MV-4-11 (cell line): ENCODE data around the gene SH3BP4.

Experiments
- DNase-seq: peaks from one replicate; lab custom pipeline; 2025; lab: John Stamatoyannopoulos, UW

The SH3BP4 gene

GRCh38 chr2:234945339-234945873 is 6.4 kb upstream of the SH3BP4 start:
- no peak for DNase-seq

- no peak for DNase-seq
These were observed 4.3 kb upstream of the SH3BP4 start for GRCh38 chr2:234947556-234947955.

- no peak for DNase-seq
These were observed 1.9 kb upstream of the SH3BP4 start for GRCh38 chr2:234949762-234950434.

GRCh38 chr2:234950435-234950729 is 1.4 kb upstream of the SH3BP4 start:
- DNase-seq: no peak

- DNase-seq: no peak
These were observed 820 bp upstream of the SH3BP4 start for GRCh38 chr2:234950730-234951663.

- no peak for DNase-seq
These were observed 676 bp downstream of the SH3BP4 start for GRCh38 chr2:234952270-234953115.

- no peak for DNase-seq
These were observed 1.6 kb downstream of the SH3BP4 start for GRCh38 chr2:234953116-234954031.

- no peak for DNase-seq
These were observed 2.8 kb downstream of the SH3BP4 start for GRCh38 chr2:234954551-234954992.

GRCh38 chr2:234955091-234955591 is 3.3 kb downstream of the SH3BP4 start:
- DNase-seq: no peak

- no peak for DNase-seq
These were observed 4.2 kb downstream of the SH3BP4 start for GRCh38 chr2:234955971-234956509.

GRCh38 chr2:234957834-234958135 is 6.0 kb downstream of the SH3BP4 start:
- no peak for DNase-seq

GRCh38 chr2:234958311-234958710 is 6.5 kb downstream of the SH3BP4 start:
- no peak for DNase-seq

GRCh38 chr2:234958746-234959395 is 7.1 kb downstream of the SH3BP4 start:
- DNase-seq: no peak

GRCh38 chr2:234960175-234961088 is 8.6 kb downstream of the SH3BP4 start:
- no peak for DNase-seq

- DNase-seq: no peak
These were observed 10.0 kb downstream of the SH3BP4 start for GRCh38 chr2:234961784-234962183.

GRCh38 chr2:234963773-234964615 is 12.2 kb downstream of the SH3BP4 start:
- DNase-seq: no peak

GRCh38 chr2:234964631-234965461 is 13.0 kb downstream of the SH3BP4 start:
- DNase-seq: no peak
